ENCODE measurements around the gene CYP27B1. TPM values are rescaled to one million over a fixed set of nuclear protein-coding genes. Genes with fewer than 3 reads are reported as not detected.

CYP27B1 gene
- total and polyA plus RNA-seq, 9 of the 15 experiments (the other 6 are each of a cell fraction or from before 2014, with no cell fraction given): 0.18 to 4.2 (median 1.8) TPM

DNA sequence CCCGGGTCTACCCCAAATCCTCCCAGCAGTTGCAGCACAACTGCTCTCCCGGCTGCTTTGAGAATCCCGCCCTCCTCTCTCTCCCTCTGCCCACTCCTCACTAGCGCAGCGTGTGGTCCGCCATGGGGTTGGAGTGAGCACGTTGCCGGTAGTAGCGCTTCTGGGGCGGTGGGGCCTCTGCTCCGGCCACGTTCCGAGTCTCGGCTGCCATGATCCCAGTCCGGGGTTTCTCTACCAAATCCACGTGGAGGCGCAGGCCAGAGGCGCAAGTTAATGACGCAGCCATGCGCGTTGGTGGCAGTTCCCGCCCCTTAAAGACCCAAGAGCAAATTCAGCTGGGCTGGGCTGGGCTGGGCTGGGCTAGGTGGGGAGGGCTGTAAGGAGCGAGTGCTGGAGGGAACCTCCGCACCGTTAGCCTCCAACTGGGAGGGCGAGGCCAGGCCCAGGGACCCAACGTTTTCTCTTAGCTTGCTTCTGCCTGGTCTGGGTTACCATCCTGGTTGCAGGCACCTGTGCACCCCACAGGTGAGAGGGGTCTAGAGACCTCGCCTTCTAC lies 5.1 kb upstream of the CYP27B1 start, which contains the start of gene METTL1 (continued):
- TF ChIP-seq, protein P1, sequence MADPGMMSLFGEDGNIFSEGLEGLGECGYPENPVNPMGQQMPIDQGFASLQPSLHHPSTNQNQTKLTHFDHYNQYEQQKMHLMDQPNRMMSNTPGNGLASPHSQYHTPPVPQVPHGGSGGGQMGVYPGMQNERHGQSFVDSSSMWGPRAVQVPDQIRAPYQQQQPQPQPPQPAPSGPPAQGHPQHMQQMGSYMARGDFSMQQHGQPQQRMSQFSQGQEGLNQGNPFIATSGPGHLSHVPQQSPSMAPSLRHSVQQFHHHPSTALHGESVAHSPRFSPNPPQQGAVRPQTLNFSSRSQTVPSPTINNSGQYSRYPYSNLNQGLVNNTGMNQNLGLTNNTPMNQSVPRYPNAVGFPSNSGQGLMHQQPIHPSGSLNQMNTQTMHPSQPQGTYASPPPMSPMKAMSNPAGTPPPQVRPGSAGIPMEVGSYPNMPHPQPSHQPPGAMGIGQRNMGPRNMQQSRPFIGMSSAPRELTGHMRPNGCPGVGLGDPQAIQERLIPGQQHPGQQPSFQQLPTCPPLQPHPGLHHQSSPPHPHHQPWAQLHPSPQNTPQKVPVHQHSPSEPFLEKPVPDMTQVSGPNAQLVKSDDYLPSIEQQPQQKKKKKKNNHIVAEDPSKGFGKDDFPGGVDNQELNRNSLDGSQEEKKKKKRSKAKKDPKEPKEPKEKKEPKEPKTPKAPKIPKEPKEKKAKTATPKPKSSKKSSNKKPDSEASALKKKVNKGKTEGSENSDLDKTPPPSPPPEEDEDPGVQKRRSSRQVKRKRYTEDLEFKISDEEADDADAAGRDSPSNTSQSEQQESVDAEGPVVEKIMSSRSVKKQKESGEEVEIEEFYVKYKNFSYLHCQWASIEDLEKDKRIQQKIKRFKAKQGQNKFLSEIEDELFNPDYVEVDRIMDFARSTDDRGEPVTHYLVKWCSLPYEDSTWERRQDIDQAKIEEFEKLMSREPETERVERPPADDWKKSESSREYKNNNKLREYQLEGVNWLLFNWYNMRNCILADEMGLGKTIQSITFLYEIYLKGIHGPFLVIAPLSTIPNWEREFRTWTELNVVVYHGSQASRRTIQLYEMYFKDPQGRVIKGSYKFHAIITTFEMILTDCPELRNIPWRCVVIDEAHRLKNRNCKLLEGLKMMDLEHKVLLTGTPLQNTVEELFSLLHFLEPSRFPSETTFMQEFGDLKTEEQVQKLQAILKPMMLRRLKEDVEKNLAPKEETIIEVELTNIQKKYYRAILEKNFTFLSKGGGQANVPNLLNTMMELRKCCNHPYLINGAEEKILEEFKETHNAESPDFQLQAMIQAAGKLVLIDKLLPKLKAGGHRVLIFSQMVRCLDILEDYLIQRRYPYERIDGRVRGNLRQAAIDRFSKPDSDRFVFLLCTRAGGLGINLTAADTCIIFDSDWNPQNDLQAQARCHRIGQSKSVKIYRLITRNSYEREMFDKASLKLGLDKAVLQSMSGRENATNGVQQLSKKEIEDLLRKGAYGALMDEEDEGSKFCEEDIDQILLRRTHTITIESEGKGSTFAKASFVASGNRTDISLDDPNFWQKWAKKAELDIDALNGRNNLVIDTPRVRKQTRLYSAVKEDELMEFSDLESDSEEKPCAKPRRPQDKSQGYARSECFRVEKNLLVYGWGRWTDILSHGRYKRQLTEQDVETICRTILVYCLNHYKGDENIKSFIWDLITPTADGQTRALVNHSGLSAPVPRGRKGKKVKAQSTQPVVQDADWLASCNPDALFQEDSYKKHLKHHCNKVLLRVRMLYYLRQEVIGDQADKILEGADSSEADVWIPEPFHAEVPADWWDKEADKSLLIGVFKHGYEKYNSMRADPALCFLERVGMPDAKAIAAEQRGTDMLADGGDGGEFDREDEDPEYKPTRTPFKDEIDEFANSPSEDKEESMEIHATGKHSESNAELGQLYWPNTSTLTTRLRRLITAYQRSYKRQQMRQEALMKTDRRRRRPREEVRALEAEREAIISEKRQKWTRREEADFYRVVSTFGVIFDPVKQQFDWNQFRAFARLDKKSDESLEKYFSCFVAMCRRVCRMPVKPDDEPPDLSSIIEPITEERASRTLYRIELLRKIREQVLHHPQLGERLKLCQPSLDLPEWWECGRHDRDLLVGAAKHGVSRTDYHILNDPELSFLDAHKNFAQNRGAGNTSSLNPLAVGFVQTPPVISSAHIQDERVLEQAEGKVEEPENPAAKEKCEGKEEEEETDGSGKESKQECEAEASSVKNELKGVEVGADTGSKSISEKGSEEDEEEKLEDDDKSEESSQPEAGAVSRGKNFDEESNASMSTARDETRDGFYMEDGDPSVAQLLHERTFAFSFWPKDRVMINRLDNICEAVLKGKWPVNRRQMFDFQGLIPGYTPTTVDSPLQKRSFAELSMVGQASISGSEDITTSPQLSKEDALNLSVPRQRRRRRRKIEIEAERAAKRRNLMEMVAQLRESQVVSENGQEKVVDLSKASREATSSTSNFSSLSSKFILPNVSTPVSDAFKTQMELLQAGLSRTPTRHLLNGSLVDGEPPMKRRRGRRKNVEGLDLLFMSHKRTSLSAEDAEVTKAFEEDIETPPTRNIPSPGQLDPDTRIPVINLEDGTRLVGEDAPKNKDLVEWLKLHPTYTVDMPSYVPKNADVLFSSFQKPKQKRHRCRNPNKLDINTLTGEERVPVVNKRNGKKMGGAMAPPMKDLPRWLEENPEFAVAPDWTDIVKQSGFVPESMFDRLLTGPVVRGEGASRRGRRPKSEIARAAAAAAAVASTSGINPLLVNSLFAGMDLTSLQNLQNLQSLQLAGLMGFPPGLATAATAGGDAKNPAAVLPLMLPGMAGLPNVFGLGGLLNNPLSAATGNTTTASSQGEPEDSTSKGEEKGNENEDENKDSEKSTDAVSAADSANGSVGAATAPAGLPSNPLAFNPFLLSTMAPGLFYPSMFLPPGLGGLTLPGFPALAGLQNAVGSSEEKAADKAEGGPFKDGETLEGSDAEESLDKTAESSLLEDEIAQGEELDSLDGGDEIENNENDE (IDR thresholded peaks at IDR 0.05; ENCODE audit: low read depth, low read length): no peak
- TF ChIP-seq, protein P2, sequence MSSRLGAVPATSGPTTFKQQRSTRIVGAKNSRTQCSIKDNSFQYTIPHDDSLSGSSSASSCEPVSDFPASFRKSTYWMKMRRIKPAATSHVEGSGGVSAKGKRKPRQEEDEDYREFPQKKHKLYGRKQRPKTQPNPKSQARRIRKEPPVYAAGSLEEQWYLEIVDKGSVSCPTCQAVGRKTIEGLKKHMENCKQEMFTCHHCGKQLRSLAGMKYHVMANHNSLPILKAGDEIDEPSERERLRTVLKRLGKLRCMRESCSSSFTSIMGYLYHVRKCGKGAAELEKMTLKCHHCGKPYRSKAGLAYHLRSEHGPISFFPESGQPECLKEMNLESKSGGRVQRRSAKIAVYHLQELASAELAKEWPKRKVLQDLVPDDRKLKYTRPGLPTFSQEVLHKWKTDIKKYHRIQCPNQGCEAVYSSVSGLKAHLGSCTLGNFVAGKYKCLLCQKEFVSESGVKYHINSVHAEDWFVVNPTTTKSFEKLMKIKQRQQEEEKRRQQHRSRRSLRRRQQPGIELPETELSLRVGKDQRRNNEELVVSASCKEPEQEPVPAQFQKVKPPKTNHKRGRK (tag; IDR thresholded peaks at IDR 0.05): no peak
- peak in 1 of 2 experiments; percentile 79; a peak in 2 of 4 replicates for TF ChIP-seq TEAD1 (CRISPR knock-in tag; IDR thresholded peaks at IDR 0.05)
- no peak for TF ChIP-seq ZNF384 (IDR thresholded peaks at IDR 0.05; ENCODE audit: low read depth, low read length)
- TF ChIP-seq SOX6 (IDR thresholded peaks at IDR 0.05): peak; percentile 41; the same call in 1 of the 2 replicates
- TF ChIP-seq, protein P3, sequence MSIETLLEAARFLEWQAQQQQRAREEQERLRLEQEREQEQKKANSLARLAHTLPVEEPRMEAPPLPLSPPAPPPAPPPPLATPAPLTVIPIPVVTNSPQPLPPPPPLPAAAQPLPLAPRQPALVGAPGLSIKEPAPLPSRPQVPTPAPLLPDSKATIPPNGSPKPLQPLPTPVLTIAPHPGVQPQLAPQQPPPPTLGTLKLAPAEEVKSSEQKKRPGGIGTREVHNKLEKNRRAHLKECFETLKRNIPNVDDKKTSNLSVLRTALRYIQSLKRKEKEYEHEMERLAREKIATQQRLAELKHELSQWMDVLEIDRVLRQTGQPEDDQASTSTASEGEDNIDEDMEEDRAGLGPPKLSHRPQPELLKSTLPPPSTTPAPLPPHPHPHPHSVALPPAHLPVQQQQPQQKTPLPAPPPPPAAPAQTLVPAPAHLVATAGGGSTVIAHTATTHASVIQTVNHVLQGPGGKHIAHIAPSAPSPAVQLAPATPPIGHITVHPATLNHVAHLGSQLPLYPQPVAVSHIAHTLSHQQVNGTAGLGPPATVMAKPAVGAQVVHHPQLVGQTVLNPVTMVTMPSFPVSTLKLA (conservative IDR thresholded peaks at IDR 0.05): peak; percentile 100
- TF ChIP-seq ILF3 (IDR thresholded peaks at IDR 0.05; ENCODE audit: borderline replicate concordance): no peak
- TF ChIP-seq GABPA (tag; conservative IDR thresholded peaks at IDR 0.05; ENCODE audit: low read depth): peak; percentile 38
- peak; percentile 76 for TF ChIP-seq POLR2H (tag; IDR thresholded peaks at IDR 0.05; ENCODE audit: low read depth)
- no peak for TF ChIP-seq ZNF121 (CRISPR knock-in tag; conservative IDR thresholded peaks at IDR 0.05)
- TF ChIP-seq BMI1 (IDR thresholded peaks at IDR 0.05; ENCODE audit: low read length): no peak
- peak; percentile 95 for TF ChIP-seq SUPT5H (IDR thresholded peaks at IDR 0.05)
- TF ChIP-seq ZBTB1 (CRISPR knock-in tag; IDR thresholded peaks at IDR 0.05; ENCODE audit: borderline replicate concordance, low read depth): no peak; the same call in 1 of the 2 replicates
- peak; percentile 97 for TF ChIP-seq LCOR (CRISPR knock-in tag; IDR thresholded peaks at IDR 0.05)
